ENCODE data around the gene ADARB1. TPM values are rescaled to one million over a fixed set of nuclear protein-coding genes. Genes with fewer than 3 reads are reported as not detected.

Gene ADARB1
- total RNA-seq, 1 experiment from 2014 or later = 14.6 TPM

GRCh38 chr21:45253180-45253579 is 178.8 kb downstream of the ADARB1 start:
- TF ChIP-seq, protein P1, sequence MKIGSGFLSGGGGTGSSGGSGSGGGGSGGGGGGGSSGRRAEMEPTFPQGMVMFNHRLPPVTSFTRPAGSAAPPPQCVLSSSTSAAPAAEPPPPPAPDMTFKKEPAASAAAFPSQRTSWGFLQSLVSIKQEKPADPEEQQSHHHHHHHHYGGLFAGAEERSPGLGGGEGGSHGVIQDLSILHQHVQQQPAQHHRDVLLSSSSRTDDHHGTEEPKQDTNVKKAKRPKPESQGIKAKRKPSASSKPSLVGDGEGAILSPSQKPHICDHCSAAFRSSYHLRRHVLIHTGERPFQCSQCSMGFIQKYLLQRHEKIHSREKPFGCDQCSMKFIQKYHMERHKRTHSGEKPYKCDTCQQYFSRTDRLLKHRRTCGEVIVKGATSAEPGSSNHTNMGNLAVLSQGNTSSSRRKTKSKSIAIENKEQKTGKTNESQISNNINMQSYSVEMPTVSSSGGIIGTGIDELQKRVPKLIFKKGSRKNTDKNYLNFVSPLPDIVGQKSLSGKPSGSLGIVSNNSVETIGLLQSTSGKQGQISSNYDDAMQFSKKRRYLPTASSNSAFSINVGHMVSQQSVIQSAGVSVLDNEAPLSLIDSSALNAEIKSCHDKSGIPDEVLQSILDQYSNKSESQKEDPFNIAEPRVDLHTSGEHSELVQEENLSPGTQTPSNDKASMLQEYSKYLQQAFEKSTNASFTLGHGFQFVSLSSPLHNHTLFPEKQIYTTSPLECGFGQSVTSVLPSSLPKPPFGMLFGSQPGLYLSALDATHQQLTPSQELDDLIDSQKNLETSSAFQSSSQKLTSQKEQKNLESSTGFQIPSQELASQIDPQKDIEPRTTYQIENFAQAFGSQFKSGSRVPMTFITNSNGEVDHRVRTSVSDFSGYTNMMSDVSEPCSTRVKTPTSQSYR (CRISPR knock-in tag; IDR thresholded peaks at IDR 0.05) = no peak
- no peak for TF ChIP-seq IRF2 (CRISPR knock-in tag; IDR thresholded peaks at IDR 0.05; ENCODE audit: borderline replicate concordance, low read depth)
- TF ChIP-seq GABPB1 (CRISPR knock-in tag; IDR thresholded peaks at IDR 0.05) = no peak
- TF ChIP-seq PRDM15 (CRISPR knock-in tag; IDR thresholded peaks at IDR 0.05) = no peak
- TF ChIP-seq ZNF317 (CRISPR knock-in tag; IDR thresholded peaks at IDR 0.05; ENCODE audit: borderline replicate concordance, low read depth) = no peak
- no peak for TF ChIP-seq NR2C2 (CRISPR knock-in tag; IDR thresholded peaks at IDR 0.05)
- TF ChIP-seq RELA (CRISPR knock-in tag; IDR thresholded peaks at IDR 0.05; ENCODE audit: borderline replicate concordance) = no peak
- TF ChIP-seq, protein P2, sequence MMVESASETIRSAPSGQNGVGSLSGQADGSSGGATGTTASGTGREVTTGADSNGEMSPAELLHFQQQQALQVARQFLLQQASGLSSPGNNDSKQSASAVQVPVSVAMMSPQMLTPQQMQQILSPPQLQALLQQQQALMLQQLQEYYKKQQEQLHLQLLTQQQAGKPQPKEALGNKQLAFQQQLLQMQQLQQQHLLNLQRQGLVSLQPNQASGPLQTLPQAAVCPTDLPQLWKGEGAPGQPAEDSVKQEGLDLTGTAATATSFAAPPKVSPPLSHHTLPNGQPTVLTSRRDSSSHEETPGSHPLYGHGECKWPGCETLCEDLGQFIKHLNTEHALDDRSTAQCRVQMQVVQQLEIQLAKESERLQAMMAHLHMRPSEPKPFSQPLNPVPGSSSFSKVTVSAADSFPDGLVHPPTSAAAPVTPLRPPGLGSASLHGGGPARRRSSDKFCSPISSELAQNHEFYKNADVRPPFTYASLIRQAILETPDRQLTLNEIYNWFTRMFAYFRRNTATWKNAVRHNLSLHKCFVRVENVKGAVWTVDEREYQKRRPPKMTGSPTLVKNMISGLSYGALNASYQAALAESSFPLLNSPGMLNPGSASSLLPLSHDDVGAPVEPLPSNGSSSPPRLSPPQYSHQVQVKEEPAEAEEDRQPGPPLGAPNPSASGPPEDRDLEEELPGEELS (CRISPR knock-in tag; IDR thresholded peaks at IDR 0.05) = no peak
- TF ChIP-seq NR3C1 (CRISPR knock-in tag; conservative IDR thresholded peaks at IDR 0.05; ENCODE audit: low read depth) = no peak
- TF ChIP-seq FOXJ3 (CRISPR knock-in tag; IDR thresholded peaks at IDR 0.05; ENCODE audit: borderline replicate concordance) = no peak
- TF ChIP-seq NFATC4 (CRISPR knock-in tag; IDR thresholded peaks at IDR 0.05) = no peak
- TF ChIP-seq AR (CRISPR knock-in tag; IDR thresholded peaks at IDR 0.05) = no peak
- no peak for TF ChIP-seq ELF4 (CRISPR knock-in tag; IDR thresholded peaks at IDR 0.05; ENCODE audit: low read depth)
- no peak for TF ChIP-seq EMX1 (CRISPR knock-in tag; IDR thresholded peaks at IDR 0.05)
- TF ChIP-seq ETV6 (CRISPR knock-in tag; IDR thresholded peaks at IDR 0.05) = no peak
- TF ChIP-seq ZNF423 (CRISPR knock-in tag; IDR thresholded peaks at IDR 0.05) = no peak
- no peak for TF ChIP-seq JAZF1 (CRISPR knock-in tag; IDR thresholded peaks at IDR 0.05)
- TF ChIP-seq ZNF219 (CRISPR knock-in tag; IDR thresholded peaks at IDR 0.05; ENCODE audit: borderline replicate concordance) = no peak
- TF ChIP-seq, protein P3, sequence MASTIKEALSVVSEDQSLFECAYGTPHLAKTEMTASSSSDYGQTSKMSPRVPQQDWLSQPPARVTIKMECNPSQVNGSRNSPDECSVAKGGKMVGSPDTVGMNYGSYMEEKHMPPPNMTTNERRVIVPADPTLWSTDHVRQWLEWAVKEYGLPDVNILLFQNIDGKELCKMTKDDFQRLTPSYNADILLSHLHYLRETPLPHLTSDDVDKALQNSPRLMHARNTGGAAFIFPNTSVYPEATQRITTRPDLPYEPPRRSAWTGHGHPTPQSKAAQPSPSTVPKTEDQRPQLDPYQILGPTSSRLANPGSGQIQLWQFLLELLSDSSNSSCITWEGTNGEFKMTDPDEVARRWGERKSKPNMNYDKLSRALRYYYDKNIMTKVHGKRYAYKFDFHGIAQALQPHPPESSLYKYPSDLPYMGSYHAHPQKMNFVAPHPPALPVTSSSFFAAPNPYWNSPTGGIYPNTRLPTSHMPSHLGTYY (CRISPR knock-in tag; IDR thresholded peaks at IDR 0.05) = no peak
- peaks cover 14% of the 10 kb centered on the region for H3K4me1 Mint-ChIP-seq
- POLR2A ChIA-PET = no interaction called here
- peaks cover 17% of the 10 kb centered on the region for H3K9me3 Mint-ChIP-seq
- H3K27me3 Mint-ChIP-seq (ENCODE audit: low read depth) = peaks cover 3% of the 10 kb centered on the region; the same call in 1 of the 2 replicates
- H3K27ac Mint-ChIP-seq = no peak overlapping the region
- H3K4me3 Mint-ChIP-seq = no peak overlapping the region
- CTCF ChIA-PET = no interaction called here
- DNase-seq (ENCODE audit: low spot score) (no peak), ATAC-seq (no peak)
- H3K36me3 Mint-ChIP-seq = 0 out of 2 replicates have a peak, but pooled peaks cover 3% of the 10 kb centered on the region

Measured in WTC11 (cell line).